Epithelial cell of esophagus (primary cell): ENCODE measurements around the gene LRRC45.

Source experiments
- DNase-seq: peaks from one replicate; pipeline ENCODE4 v3.0.0; 2010; ENCODE audit warnings: low read depth
- H3K4me3 ChIP-seq: 2 replicates; pipeline ENCODE4 v1.5.1; 2011; ENCODE audit warnings: mild to moderate bottlenecking, low read length, control low read depth
- CTCF ChIP-seq: IDR thresholded peaks from 2 replicates; pipeline ENCODE4 v1.5.1; 2011; ENCODE audit warnings: low read depth, mild to moderate bottlenecking, low read length, control low read depth, inconsistent platforms; ENCODE audit not compliant: insufficient read depth; ENCODE audit errors: missing control alignments

The LRRC45 gene

GRCh38 chr17:82073446-82073845 is 50.3 kb downstream of the LRRC45 start:
- TF ChIP-seq CTCF = no peak
- DNase-seq = peak; percentile 82
- H3K4me3 ChIP-seq = no peak overlapping the region

- no peak for TF ChIP-seq CTCF
- peak; percentile 55 for DNase-seq
- no peak overlapping the region for H3K4me3 ChIP-seq
These were observed 53.1 kb downstream of the LRRC45 start for GRCh38 chr17:82076018-82076784.

- no peak overlapping the region for H3K4me3 ChIP-seq
- DNase-seq = no peak
- TF ChIP-seq CTCF = no peak
These were observed 53.9 kb downstream of the LRRC45 start for GRCh38 chr17:82076785-82077591.

- DNase-seq = no peak
- TF ChIP-seq CTCF = no peak
- H3K4me3 ChIP-seq = no peak overlapping the region
These were observed 54.7 kb downstream of the LRRC45 start for GRCh38 chr17:82077617-82078358.

GRCh38 chr17:82078433-82078832 is 55.3 kb downstream of the LRRC45 start:
- H3K4me3 ChIP-seq = no peak overlapping the region
- no peak for TF ChIP-seq CTCF
- no peak for DNase-seq

- no peak overlapping the region for H3K4me3 ChIP-seq
- no peak for TF ChIP-seq CTCF
- DNase-seq = no peak
These were observed 56.0 kb downstream of the LRRC45 start for GRCh38 chr17:82079001-82079677.
